Vagina (tissue), 2 donors: ENCODE measurements around the gene ADGRB2. TPM values are rescaled to one million over a fixed set of nuclear protein-coding genes. Genes with fewer than 3 reads are reported as not detected.

Experiments
- DNase-seq, 2 donors: peaks; one replicate each; pipeline ENCODE4 v3.0.0-alpha.2; 2017; ENCODE audit errors: extremely low spot score in 2 of 2
- H3K27ac ChIP-seq: fragments of 200-600 bp; sonication (generic); one replicate; pipeline ENCODE4 v1.5.1; 2019
- H3K27me3 ChIP-seq: fragments of 200-600 bp; sonication (generic); one replicate; pipeline ENCODE4 v1.5.1; 2019
- H3K36me3 ChIP-seq, 2 donors: fragments of 200-600 bp; sonication (generic); one replicate each; pipeline ENCODE4 v1.5.1; 2017 to 2019
- H3K4me1 ChIP-seq: fragments of 200-600 bp; sonication (generic); one replicate; pipeline ENCODE4 v1.5.1; 2019
- H3K4me3 ChIP-seq, 2 donors: fragments of 200-600 bp; sonication (generic); 1 replicate in 1 of 2; 2 replicates in 1 of 2; pipeline ENCODE4 v1.5.1; 2016 to 2019
- H3K9me3 ChIP-seq: fragments of 200-600 bp; sonication (generic); one replicate; pipeline ENCODE4 v1.5.1; 2019
- CTCF ChIP-seq, 3 experiments: fragments of 450-650 bp in 2 of 3; fragments of 200-600 bp in 1 of 3; sonication (generic) in 1 of 3; IDR thresholded peaks; one replicate each; pipeline ENCODE4 v1.5.1; 2017 to 2019; ENCODE audit warnings: antibody characterized with exemption in 3 of 3, mild to moderate bottlenecking in 2 of 3, moderate library complexity in 2 of 3
- POLR2A ChIP-seq, 2 donors: fragments of 450-650 bp; IDR thresholded peaks; one replicate each; pipeline ENCODE4 v1.6.1; 2017; ENCODE audit warnings: antibody characterized with exemption in 2 of 2, mild to moderate bottlenecking in 2 of 2, moderate library complexity in 2 of 2
- POLR2AphosphoS5 ChIP-seq, 2 donors: sonication (generic); formaldehyde crosslinking; IDR thresholded peaks; one replicate each; pipeline ENCODE4 v1.9.0; 2017; ENCODE audit warnings: antibody characterized with exemption in 2 of 2, mild to moderate bottlenecking in 2 of 2, low read depth in 1 of 2; ENCODE audit not compliant: insufficient read depth in 1 of 2
- intact Hi-C: fragments of 100-400 bp; cut with DNase I; formaldehyde crosslinking; loops from one replicate; pipeline ENCODE4 v1.15.1; 2023
- total RNA-seq: library from RNA; depleted of rRNA; stranded (reverse); fragments of >200 nt; gene quantifications from one replicate; pipeline ENCODE4 v1.2.3, GENCODE V29; 2016

Gene ADGRB2
- total RNA-seq, 1 donor from 2014 or later, result 3.9 TPM

DNA sequence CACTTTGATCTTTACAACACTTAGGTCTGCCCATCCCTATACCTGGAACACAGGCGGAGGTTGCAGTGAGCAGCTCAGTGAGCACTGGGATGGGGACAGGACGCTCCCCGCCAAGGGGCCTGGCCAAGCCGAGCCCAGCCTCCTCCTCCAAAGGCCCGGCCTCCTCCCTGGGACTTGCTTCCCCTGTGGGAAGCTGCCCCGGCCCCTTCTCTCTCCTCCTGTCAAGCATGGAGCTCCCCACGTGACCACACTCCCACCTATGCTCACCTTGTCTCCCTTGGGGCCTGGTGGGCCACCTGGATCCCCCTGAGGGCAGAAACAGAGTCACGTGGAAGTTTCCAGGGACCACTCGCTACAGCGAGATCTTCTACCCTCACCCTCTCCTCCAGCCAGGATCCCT lies 73.2 kb downstream of the ADGRB2 start:
- H3K36me3 ChIP-seq, result peaks cover 0 to 25% of the 10 kb centered on the region in 2 donors
- H3K4me3 ChIP-seq, result no peak overlapping the region
- DNase-seq, result no peak

DNA sequence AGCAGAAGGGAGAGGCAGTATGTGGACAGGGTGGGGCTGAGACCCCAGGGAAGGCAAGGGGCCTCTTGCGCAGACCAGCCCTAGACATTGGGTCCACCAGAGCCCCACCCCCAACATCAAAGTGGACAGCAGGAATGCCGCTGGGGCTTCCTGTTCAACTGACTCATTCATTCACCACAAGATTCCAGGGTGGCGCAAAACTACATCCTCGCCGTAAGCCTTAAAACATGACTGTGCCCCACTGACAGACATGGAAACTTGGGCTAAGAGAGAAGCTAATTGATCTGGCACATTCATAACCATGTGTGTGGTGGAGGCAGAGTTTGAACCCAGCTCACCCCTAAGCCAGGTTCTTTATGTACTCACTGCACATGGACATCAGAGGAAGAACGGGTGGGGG lies 74.3 kb downstream of the ADGRB2 start:
- TF ChIP-seq CTCF (IDR thresholded peaks at IDR 0.05) (no peak), POLR2A (IDR thresholded peaks at IDR 0.05) (no peak), POLR2AphosphoS5 (IDR thresholded peaks at IDR 0.05; ENCODE audit: insufficient read depth in 1 of 2, low read depth in 1 of 2) (no peak)
- no peak overlapping the region for H3K4me3 ChIP-seq
- H3K9me3 ChIP-seq, result no peaks in the 10 kb centered on the region
- intact Hi-C loops, result no loop called here
- no peaks in the 10 kb centered on the region for H3K4me1 ChIP-seq
- no peak for DNase-seq
- no peak overlapping the region for H3K27ac ChIP-seq
- H3K36me3 ChIP-seq, result peaks cover 0 to 29% of the 10 kb centered on the region in 2 donors
- H3K27me3 ChIP-seq, result no peaks in the 10 kb centered on the region

More for the DNA sequence above, 73.2 kb downstream of the ADGRB2 start:
- TF ChIP-seq POLR2AphosphoS5 (IDR thresholded peaks at IDR 0.05; ENCODE audit: insufficient read depth in 1 of 2, low read depth in 1 of 2) (no peak), CTCF (IDR thresholded peaks at IDR 0.05) (no peak), POLR2A (IDR thresholded peaks at IDR 0.05) (no peak)
- Histone ChIP-seq H3K27me3 (no peaks in the 10 kb centered on the region), H3K9me3 (no peaks in the 10 kb centered on the region), H3K4me1 (no peaks in the 10 kb centered on the region), H3K27ac (no peak overlapping the region)
- intact Hi-C loops, result no loop called here

GRCh38 chr1:31689379-31689778 lies 74.8 kb downstream of the ADGRB2 start:
- intact Hi-C loops, result no loop called here
- Histone ChIP-seq H3K4me3 (no peak overlapping the region), H3K9me3 (no peaks in the 10 kb centered on the region), H3K27me3 (no peaks in the 10 kb centered on the region), H3K4me1 (no peaks in the 10 kb centered on the region), H3K36me3 (peaks cover 0 to 26% of the 10 kb centered on the region in 2 donors), H3K27ac (no peak overlapping the region)
- DNase-seq, result no peak
- TF ChIP-seq POLR2A (IDR thresholded peaks at IDR 0.05), result no peak
- no peak for TF ChIP-seq POLR2AphosphoS5 (IDR thresholded peaks at IDR 0.05; ENCODE audit: insufficient read depth in 1 of 2, low read depth in 1 of 2)
- no peak for TF ChIP-seq CTCF (IDR thresholded peaks at IDR 0.05)

- no peak for TF ChIP-seq POLR2AphosphoS5 (IDR thresholded peaks at IDR 0.05; ENCODE audit: insufficient read depth in 1 of 2, low read depth in 1 of 2)
- TF ChIP-seq CTCF (IDR thresholded peaks at IDR 0.05), result no peak
- TF ChIP-seq POLR2A (IDR thresholded peaks at IDR 0.05), result no peak
- no peak overlapping the region for H3K4me3 ChIP-seq
- H3K36me3 ChIP-seq, result peaks cover 0 to 26% of the 10 kb centered on the region in 2 donors
- no peak for DNase-seq
- no peaks in the 10 kb centered on the region for H3K9me3 ChIP-seq
- no peaks in the 10 kb centered on the region for H3K27me3 ChIP-seq
- H3K27ac ChIP-seq, result no peak overlapping the region
- no peaks in the 10 kb centered on the region for H3K4me1 ChIP-seq
- intact Hi-C loops, result no loop called here
These were observed 75.8 kb downstream of the ADGRB2 start for GRCh38 chr1:31688233-31688918.

- H3K36me3 ChIP-seq, result peaks cover 0 to 31% of the 10 kb centered on the region in 2 donors
- no peaks in the 10 kb centered on the region for H3K27me3 ChIP-seq
- no peak for DNase-seq
- no peaks in the 10 kb centered on the region for H3K9me3 ChIP-seq
- intact Hi-C loops, result no loop called here
- no peaks in the 10 kb centered on the region for H3K4me1 ChIP-seq
- H3K27ac ChIP-seq, result no peak overlapping the region
- TF ChIP-seq CTCF (IDR thresholded peaks at IDR 0.05), result no peak
- H3K4me3 ChIP-seq, result no peak overlapping the region
These were observed 76.5 kb downstream of the ADGRB2 start for GRCh38 chr1:31687601-31688000.
